GM19438 (cell line): ENCODE measurements around the gene RASD2.

ENCODE experiments used
- ATAC-seq: cut with Tn5 transposase; IDR thresholded peaks from one replicate; pipeline ENCODE4 v1.9.1; 2021; ENCODE audit warnings: low read depth; ENCODE audit not compliant: unreplicated experiment

The RASD2 gene

GRCh38 chr22:35558031-35558430, 17.4 kb downstream of the RASD2 start:
- no peak for ATAC-seq

- no peak for ATAC-seq
Observed at GRCh38 chr22:35558719-35559118, 18.1 kb downstream of the RASD2 start.

- ATAC-seq, result no peak
Observed at GRCh38 chr22:35559354-35560005, 18.8 kb downstream of the RASD2 start.

- no peak for ATAC-seq
Observed at GRCh38 chr22:35560366-35560765, 19.7 kb downstream of the RASD2 start.

GRCh38 chr22:35560824-35561223, 20.2 kb downstream of the RASD2 start:
- no peak for ATAC-seq

- no peak for ATAC-seq
Observed at GRCh38 chr22:35561796-35562526, 21.3 kb downstream of the RASD2 start.

- ATAC-seq, result no peak
Observed at GRCh38 chr22:35563211-35563610, 22.6 kb downstream of the RASD2 start.

GRCh38 chr22:35564975-35565867, 24.6 kb downstream of the RASD2 start:
- ATAC-seq, result no peak

GRCh38 chr22:35567351-35568141, 26.9 kb downstream of the RASD2 start:
- ATAC-seq, result no peak

- ATAC-seq, result no peak
Observed at GRCh38 chr22:35568751-35569739, 28.4 kb downstream of the RASD2 start.

GRCh38 chr22:35569916-35570315, 29.3 kb downstream of the RASD2 start:
- ATAC-seq, result no peak

- no peak for ATAC-seq
Observed at GRCh38 chr22:35570686-35571194, 30.1 kb downstream of the RASD2 start.

GRCh38 chr22:35572556-35572955, 31.9 kb downstream of the RASD2 start:
- no peak for ATAC-seq

- no peak for ATAC-seq
Observed at GRCh38 chr22:35575116-35575748, 34.6 kb downstream of the RASD2 start.

- ATAC-seq, result no peak
Observed at GRCh38 chr22:35576671-35577070, 36.0 kb downstream of the RASD2 start.

- no peak for ATAC-seq
Observed at GRCh38 chr22:35577799-35578659, 37.4 kb downstream of the RASD2 start.

- ATAC-seq, result no peak
Observed at GRCh38 chr22:35578836-35579575, 38.4 kb downstream of the RASD2 start.
